Stimulated activated CD4-positive, alpha-beta T cell treated with anti-CD3 and anti-CD28 coated beads, Interleukin-1b, Interleukin-23, amount 100 ng/mL, for 24 hours (primary cell): ENCODE measurements around the gene POMGNT2.

Experiments used
- DNase-seq, 4 experiments: peaks; one replicate each; pipeline ENCODE4 v3.0.0-alpha.2; 2020; ENCODE audit warnings: low read depth in 4 of 4, low spot score in 1 of 4

Gene POMGNT2

GRCh38 chr3:43105596-43106292 is at the start of gene POMGNT2:
Gene POMGNT2, minus strand, starts transcription at chr3:43106079. Its CDS starts 24,648 bp downstream, at chr3:43081431.
- peak; percentile 73 to 84 (median 79) for DNase-seq

GRCh38 chr3:43154980-43155379 is 49.1 kb upstream of the POMGNT2 start:
- no peak for DNase-seq

- no peak for DNase-seq
These were observed 47.6 kb upstream of the POMGNT2 start for GRCh38 chr3:43153216-43154083.

GRCh38 chr3:43152649-43153048 is 46.8 kb upstream of the POMGNT2 start:
- no peak for DNase-seq

- DNase-seq: no peak
These were observed 42.2 kb upstream of the POMGNT2 start for GRCh38 chr3:43148033-43148432.

GRCh38 chr3:43146599-43146998 is 40.7 kb upstream of the POMGNT2 start:
- no peak for DNase-seq

GRCh38 chr3:43144761-43145490 is 39.0 kb upstream of the POMGNT2 start:
- DNase-seq: no peak

- no peak for DNase-seq
These were observed 36.6 kb upstream of the POMGNT2 start for GRCh38 chr3:43142472-43142871.

GRCh38 chr3:43138488-43139231 is 32.8 kb upstream of the POMGNT2 start:
- DNase-seq: no peak

- no peak for DNase-seq
These were observed 27.2 kb upstream of the POMGNT2 start for GRCh38 chr3:43132870-43133636.

GRCh38 chr3:43132193-43132592 is 26.3 kb upstream of the POMGNT2 start:
- no peak for DNase-seq

- no peak for DNase-seq
These were observed 22.6 kb upstream of the POMGNT2 start for GRCh38 chr3:43128464-43128863.

GRCh38 chr3:43126536-43126935 is 20.7 kb upstream of the POMGNT2 start:
- no peak for DNase-seq

GRCh38 chr3:43123895-43124294 is 18.0 kb upstream of the POMGNT2 start:
- no peak for DNase-seq

GRCh38 chr3:43120937-43121336 is 15.1 kb upstream of the POMGNT2 start:
- DNase-seq: no peak

- no peak for DNase-seq
These were observed 11.4 kb upstream of the POMGNT2 start for GRCh38 chr3:43117257-43117656.

- DNase-seq: no peak
These were observed 7.8 kb upstream of the POMGNT2 start for GRCh38 chr3:43113671-43114070.

- DNase-seq: no peak
These were observed 382 bp upstream of the POMGNT2 start for GRCh38 chr3:43106293-43106628.

GRCh38 chr3:43104660-43105595 is 951 bp downstream of the POMGNT2 start:
- DNase-seq: peak in 1 of 4 experiments; percentile 14
